Suprapubic skin (tissue), 3 donors: ENCODE data around the gene FOXK1.

Source experiments
- EP300 ChIP-seq: sonication (generic); formaldehyde crosslinking; IDR thresholded peaks from one replicate; pipeline ENCODE4 v1.6.1; 2017; ENCODE audit warnings: antibody characterized with exemption
- POLR2A ChIP-seq, 2 donors: fragments of 450-650 bp; IDR thresholded peaks; one replicate each; pipeline ENCODE4 v1.6.1; 2017; ENCODE audit warnings: antibody characterized with exemption in 2 of 2, mild to moderate bottlenecking in 2 of 2, moderate library complexity in 2 of 2
- TF ChIP-seq, protein P1 (sequence below), 2 donors: fragments of 200-600 bp in 1 of 2; fragments of 450-650 bp in 1 of 2; sonication (generic) in 1 of 2; IDR thresholded peaks; one replicate each; pipeline ENCODE4 v1.5.1; 2016 to 2019; ENCODE audit warnings: antibody characterized with exemption in 2 of 2, mild to moderate bottlenecking in 1 of 2, moderate library complexity in 1 of 2

DNA sequence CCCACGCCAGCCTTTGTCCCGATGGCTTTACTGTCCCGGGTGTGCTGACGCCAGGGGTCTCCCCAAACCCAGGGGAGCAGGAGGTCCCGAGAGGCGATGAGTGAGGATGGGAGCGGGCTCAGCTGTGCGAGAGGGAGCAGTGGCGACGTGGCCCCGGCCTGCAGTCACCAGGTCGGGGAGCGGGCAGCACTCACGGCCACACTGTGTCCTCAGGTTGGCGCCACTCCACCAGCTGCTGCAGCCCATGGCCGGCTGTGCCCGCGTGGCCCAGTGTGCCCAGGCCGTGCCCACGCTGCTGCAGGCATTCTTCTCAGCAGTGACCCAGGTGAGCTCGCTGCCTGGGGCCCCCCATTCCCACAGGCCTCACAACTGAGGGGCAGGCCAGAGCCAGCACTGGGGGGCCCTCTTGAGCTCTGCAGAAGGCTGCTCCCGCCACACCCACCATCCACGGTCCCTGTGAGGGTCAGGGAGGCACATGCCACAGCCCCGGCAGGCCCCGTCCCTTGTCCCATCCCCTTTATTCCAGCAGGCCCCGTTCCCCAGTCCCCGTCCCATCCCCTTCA, 106.6 kb downstream of the FOXK1 start:
- TF ChIP-seq, protein P1, sequence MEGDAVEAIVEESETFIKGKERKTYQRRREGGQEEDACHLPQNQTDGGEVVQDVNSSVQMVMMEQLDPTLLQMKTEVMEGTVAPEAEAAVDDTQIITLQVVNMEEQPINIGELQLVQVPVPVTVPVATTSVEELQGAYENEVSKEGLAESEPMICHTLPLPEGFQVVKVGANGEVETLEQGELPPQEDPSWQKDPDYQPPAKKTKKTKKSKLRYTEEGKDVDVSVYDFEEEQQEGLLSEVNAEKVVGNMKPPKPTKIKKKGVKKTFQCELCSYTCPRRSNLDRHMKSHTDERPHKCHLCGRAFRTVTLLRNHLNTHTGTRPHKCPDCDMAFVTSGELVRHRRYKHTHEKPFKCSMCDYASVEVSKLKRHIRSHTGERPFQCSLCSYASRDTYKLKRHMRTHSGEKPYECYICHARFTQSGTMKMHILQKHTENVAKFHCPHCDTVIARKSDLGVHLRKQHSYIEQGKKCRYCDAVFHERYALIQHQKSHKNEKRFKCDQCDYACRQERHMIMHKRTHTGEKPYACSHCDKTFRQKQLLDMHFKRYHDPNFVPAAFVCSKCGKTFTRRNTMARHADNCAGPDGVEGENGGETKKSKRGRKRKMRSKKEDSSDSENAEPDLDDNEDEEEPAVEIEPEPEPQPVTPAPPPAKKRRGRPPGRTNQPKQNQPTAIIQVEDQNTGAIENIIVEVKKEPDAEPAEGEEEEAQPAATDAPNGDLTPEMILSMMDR (IDR thresholded peaks at IDR 0.05), result no peak
- TF ChIP-seq POLR2A (IDR thresholded peaks at IDR 0.05) (no peak), EP300 (no peak)
